DND-41 (cell line): ENCODE results near the gene ATAD3A.

Experiments used
- CTCF ChIP-seq: IDR thresholded peaks from 2 replicates; pipeline ENCODE4 v1.5.1; 2012; ENCODE audit warnings: borderline replicate concordance, low read length, moderate library complexity, mild to moderate bottlenecking; ENCODE audit not compliant: poor library complexity, severe bottlenecking; ENCODE audit errors: extremely low read depth
- EZH2 ChIP-seq: IDR thresholded peaks from 3 replicates; pipeline ENCODE4 v1.6.1; 2012; ENCODE audit warnings: borderline replicate concordance, low read depth, mild to moderate bottlenecking, moderate library complexity, low read length, inconsistent platforms; ENCODE audit not compliant: severe bottlenecking

GRCh38 chr1:1559066-1559465 is 47.1 kb downstream of the ATAD3A start:
- TF ChIP-seq CTCF (no peak), EZH2 (no peak)
